Measurements from ENCODE around the gene ITFG1. TPM values are rescaled to one million over a fixed set of nuclear protein-coding genes. Genes with fewer than 3 reads are reported as not detected.
A peak's percentile ranks its signal among the peaks of the same experiment; 100 is the strongest.
"Not testable (repeated sequence)": the region's sequence is repeated elsewhere in the genome, so short reads cannot be mapped to it uniquely, and the experiment has no call there.

The ITFG1 gene
- polyA plus RNA-seq, 3 donors = 94.6 to 105 (median 99.9) TPM

DNA sequence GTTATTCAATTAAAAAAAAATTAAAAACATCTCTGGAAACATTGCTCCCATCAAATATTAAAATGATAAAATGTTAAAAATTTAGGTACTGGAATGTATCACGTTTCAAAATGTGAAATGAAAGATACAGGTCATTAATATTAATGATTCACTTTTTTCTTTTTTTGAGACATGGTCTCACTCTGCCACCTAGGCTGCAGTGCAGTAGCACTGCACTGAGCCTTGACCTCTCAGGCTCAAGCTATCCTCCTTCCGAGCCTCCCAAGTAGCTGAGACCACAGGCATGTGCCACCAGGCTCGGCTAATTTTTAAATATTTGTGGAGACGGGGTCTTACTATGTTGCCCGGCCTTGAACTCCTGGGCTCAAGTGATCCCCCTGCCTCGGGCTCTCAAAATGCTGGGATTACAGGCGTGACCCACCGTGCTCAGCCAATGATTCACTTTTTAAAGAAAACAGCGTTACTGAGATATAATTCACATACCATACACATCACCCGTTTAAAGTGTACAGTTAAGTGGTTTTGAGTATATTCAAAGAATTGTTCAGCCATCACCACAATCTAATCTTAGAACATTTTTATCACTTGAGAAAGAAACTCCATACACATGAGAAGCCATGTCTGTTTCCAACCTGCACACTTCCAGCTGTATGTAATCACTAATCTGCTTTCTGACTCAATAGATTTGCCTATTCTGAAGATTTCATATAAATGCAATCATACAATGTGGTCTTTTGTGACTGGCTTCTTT, 298.0 kb downstream of the ITFG1 start:
- no peak for DNase-seq

DNA sequence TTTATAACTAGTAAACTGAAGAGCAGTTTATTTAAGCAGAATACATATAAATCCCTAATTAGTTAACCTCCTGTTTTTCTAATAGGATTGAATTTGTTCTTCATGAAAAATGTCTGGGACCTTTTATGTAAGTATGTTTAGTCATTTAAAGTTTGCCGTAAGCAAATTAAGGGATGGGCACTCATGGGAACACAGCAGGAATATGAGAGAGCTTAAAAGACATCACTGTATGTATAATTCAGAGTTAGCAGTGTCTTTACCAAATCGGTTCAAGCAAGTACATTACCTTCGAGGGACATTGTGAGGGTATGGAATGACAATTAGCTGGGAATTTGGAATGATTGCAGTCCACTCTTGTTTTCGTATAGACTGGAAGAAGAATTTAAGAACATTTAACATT, 299.4 kb downstream of the ITFG1 start:
- no peak for DNase-seq

DNA sequence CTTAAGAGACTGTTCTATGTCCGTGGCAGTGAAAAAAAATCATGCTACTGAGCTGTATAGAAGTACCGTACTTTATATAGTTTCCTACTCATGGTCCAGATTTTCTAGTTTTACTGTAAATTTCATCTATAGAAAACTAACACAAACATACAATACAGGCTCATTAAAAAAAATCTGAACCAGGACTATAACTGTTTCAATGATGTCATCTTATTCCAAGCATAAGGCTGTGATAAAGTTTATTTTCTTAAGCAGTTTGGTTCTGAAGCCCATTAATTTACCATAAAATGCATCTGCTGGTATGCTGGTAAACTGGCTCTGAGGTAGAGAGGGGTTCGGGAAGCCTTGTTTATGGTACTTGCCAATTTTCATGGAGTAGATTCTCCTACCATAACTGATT, 300.4 kb downstream of the ITFG1 start:
- DNase-seq = no peak

DNA sequence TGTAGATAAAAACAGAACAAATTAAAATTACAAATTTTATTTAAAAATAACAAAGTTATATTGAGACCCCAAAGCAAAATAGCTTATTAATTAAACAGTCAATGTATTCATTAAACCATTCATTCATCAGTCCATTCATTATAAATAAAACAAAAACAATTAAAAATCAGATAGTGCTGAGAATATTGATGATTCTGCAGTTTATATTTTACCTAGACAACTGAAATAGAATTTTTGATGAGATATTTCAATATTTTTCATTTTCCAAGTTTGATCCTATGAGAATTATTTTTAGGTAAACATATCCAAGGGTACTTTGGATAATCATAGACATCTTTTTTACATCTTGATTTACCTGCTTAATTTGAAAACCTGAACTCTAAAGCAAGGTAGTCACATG, 301.9 kb downstream of the ITFG1 start:
- DNase-seq = no peak

DNA sequence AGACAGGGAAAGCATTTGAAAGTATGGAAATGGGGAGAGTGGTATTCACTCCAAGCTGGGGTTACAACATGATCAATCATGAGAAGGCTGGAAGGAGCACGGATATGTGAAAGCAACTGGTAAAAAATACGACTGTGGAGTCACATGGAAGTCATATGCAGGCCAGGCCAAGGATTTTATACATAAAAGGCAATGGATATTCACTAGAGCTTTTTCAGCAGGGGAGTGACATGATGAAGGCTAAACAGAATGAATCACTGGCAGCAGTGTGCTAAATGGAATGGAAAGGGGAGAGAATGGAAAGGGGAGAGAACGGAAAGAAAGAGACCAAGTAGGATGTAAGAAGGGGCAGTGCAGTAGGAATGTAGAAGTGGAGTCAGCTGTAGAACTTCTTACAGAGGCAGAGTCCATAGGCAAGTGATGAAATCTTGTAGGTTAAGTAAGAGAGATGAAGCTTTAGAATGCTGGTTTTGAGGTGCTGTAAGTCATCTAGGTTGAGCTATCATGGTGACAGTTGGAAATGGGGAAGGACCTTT, 304.1 kb downstream of the ITFG1 start:
- no peak for DNase-seq

DNA sequence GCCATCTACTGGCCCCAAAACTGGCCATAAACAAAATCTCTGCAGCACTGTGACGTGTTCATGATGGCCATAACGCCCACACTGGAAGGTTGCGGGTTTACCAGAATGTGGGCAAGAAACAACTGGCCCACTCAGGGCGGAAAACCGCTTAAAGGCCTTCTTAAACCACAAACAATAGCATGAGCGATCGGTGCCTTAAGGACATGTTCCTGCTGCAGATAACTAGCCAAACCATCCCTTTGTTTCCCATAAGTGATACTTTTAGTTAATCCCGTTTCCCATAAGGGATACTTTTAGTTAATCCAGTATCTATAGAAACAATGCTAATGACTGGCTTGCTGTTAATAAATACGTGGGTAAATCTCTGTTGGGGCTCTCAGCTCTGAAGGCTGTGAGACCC, 308.4 kb downstream of the ITFG1 start:
- not testable (repeated sequence) for DNase-seq

DNA sequence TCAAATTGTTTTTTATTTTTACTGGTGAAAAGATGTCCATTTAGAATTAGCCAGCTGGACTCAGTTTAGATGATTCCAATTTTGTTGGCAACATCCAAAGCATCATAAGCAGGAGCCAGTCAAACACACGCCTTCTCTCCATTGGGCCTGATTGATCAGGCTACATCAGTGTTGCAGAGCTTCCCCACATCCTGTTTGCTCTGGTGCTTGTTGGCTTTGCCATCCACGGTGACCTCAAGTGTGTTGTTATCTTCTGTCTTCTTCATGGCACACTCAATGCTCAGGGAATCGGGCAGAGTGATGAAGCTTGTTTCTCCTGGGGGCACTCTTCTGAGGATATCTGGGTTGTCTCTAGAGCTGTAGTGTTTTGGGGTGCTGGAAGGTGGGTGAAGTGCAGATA, 310.8 kb downstream of the ITFG1 start:
- DNase-seq = no peak

DNA sequence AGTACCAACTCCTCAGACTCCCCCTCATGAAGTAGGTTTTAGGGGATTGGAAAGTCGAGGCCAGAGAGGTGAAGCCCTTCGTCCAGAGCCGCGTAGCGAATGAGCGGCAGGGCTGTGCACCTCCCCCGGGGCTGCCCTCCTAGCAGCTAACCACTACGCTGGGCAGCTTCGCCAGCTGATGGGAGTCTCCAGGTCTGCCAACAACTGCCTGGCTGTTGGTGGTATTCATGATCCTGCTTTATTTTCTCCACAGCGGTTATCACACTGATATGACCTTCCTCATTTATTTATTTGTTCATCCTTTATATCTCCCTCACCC, 316.3 kb downstream of the ITFG1 start:
- DNase-seq = no peak

DNA sequence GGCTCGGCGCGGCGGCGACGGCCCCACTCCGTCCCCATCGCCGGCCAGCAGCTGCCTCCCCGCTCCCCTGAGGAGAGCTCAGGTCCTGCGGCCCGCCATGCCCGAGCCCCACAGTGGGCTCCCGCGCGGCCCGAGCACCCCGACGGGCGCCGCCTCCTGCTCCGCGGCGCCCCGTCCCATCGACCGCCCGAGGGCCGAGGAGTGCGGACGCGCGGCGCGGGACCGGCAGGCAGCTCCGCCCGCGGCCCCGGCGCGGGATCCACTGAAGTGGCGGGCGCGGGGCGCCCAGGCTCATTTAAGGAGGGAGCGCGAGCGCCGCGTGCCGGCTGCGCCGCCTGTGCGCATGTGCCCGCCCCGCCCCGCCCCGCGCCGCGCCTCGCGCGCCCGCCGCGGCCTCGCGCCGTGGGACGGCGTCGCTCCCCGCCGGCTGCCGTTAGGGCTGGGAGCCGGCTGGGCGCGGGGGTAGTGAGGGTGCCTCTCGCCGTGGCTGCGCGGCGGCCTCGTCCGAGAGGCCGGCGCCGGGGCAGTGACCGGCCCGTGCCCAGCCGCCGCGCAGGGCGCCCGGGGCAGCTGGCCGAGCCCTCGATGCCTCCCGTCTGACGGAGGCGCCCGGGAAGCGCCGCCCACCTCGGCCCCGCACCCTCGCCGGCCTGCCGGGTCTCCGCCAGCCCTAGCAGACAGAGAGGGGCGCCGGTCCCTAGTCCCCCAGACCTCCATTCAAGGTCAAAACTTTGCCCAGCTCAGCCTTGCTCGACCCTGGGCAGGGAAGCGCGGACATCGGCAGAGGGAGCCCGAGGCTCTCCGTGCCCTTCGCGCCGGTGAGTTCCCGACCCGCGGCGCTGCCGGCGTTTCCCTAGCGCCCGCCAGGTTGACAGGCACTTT, 316.9 kb downstream of the ITFG1 start, which contains the start of gene NETO2:
Gene NETO2 (minus strand): TSS at position 269 of the 882 bp plus-strand sequence. CDS start 333 bp downstream, outside the sequence.
- DNase-seq = peak; percentile 52

DNA sequence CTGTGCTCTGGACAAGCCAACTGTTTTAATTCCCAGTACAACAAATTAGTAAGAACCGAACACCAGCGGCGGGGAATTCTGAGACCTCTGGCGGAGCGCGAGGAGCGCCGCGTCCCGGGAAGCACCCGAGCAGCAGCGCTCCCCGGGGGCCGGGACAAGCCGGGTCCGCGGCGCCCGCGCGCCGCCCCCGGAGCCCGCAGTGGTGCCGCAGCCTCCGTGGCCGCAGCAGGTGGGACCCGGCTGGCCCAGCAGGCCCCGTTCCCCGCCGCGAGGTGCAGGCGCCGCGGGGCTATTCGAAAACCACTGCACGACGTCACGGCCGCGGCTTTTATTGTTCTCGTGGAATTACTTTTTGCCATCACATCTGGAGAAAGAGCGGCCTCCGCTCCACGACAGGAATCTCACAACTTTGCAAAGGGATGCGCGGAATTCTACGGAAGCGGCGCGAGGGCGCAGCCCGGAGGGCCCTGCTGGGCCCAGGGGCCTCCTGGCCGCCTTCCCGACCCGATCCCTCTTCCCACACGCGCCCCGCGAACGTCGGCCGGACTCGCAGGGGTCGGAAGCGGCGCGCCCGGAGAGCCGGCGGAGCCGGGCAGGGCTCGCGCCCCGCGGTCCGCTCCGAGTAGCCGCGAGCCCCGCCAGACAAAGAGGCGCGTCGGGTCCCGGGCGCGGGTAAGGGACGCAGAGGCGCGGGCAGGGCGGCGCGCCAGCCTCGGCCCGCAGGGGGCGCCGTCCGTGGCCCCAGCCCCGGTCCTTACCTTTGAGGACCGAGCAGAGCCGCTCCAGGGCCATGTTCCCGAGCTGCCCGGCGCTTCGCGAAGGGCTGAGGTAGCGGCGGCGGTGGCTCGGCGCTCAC, 317.8 kb downstream of the ITFG1 start:
- DNase-seq = peak; percentile 62

DNA sequence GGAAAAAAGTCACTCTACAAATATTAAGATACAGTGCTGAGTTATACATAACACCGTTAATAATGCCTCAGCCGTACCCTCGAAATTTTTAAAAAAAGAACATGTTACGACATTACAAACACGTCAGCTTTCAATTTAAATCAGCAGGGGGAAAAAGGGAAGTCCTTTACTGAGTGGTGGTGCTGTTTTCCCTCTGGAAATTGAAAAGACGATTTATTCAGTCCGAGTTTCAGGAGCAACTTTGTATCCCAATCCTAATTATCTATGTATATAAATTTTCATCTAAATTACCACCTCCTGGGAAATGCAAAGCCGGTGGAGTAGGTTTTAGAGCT, 318.4 kb downstream of the ITFG1 start:
- peak; percentile 12 for DNase-seq

DNA sequence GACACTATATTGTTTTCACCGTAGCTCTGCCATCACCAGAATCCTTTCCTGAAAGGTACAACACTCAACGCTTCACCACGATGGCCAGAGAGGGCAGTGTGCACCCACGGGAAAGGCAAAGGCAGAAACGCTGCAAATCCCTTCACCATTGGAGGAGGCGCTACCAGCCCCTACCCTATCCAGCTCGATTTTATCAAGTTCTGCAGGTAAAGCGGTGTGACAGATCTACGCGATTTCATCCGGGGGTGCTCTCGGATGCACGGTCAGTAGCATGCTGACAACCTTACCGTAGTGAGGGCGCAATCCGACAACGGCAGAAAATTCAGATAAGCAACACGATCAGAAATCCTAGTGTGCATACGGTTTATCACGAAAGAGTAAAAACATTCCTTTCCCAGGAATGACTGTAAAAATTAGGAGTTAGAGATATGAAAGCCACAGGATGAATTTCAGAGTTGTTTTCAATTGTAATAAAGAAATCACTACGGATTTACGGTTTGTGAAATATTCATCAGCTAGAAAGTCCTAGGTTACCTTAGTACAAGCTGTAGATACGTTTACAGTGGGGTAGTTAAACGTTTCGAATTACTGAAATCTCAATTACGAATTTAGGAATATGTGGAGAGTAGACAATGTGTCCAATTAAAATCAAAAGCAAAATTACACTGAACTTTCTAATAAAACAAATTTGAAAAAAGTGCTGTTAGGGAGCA, 318.9 kb downstream of the ITFG1 start:
- DNase-seq = peak; percentile 84

DNA sequence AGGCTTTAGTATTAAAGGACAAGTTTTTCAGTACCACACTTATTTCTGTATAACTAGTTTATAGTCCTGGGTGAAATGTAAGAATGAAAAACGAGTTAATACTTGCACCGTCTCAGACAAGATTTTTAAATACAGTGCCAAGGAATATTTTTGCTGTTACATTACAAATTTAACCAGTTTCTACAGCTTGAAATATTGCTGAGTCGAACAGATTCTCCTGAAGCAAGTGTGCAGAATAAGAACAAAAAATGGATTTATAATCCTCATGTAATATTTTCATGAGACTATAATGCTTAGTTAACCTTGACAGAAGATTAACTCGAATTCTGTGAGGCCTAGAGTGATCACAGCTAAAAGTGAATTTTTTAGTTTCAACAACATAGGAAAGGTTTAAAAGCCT, 320.2 kb downstream of the ITFG1 start:
- no peak for DNase-seq

DNA sequence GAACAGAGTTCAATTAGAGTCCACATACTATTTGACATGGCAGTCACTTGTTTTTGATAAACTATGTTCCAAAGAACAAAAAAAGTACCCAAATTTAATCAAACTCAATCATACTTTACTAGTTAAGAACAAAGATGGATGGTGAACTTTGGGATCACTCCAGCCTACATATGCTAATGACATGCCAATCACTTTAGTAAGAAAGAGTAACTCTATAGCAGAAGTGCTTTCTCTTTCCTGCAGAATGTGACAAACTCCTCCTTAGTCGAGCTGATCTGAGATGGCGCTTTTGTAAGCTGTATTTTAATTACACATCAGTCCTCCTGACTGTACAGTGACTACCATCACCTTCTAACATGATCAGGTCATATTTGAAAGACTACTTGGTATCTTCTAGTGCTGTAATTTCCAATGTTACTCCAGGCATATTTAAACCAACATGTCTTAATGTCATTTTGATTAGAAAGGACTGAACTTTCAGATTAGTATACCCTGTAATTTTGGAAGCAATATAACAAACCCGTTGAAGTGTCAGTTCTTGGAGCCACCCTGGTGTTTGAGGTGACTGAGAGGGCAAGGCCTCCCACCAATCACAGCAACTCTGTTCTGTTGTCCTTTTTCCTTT, 321.2 kb downstream of the ITFG1 start:
- DNase-seq = no peak

DNA sequence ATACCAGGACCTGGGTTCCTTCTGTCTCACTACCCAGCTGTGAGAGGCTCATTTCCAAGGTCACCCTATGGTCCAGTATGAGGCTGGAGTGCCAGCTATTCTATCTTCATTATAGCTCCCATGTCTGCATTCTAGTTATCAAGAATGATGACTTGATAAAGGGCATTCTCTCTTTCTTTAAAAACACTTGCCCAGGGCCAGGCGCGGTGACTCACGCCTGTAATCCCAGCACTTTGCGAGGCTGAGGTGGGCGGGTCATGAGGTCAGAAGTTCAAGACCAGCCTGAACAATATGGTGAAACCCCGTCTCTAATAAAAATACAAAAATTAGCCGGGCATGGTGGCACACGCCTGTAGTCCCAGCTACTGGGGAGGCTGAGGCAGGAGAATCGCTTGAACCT, 322.9 kb downstream of the ITFG1 start:
- not testable (repeated sequence) for DNase-seq

DNA sequence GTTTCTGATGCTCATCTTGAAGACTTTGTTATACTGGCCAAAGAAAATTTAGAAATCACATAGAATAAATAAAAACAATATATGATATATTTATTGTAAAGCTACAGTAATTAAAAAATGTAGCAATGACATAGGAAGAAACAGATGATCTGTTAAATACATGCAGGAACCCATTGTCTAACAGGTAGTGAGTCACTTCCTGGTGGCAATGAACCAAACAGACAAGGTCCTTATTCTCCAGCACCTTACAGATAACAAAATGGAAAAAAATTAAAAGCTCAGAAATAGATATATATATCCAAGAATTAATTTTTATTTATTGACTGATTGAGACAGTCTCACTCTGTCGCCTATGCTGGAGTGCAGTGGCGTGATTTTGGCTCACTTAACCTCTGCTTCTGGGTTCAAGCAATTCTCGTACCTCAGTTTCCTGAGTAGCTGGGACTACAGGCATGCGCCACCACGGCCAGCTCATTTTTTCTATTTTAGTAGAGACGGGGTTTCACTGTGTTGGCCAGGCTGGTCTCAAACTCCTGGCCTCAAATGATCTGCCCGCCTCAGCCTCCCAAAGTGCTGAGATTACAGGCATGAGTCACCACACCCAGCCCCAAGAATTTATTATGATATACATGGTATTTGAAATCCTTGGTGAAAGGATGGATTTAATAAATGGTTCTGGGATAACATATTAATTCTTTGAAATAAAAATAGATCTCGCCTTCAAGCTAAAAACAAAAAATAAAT, 324.6 kb downstream of the ITFG1 start:
- no peak for DNase-seq

DNA sequence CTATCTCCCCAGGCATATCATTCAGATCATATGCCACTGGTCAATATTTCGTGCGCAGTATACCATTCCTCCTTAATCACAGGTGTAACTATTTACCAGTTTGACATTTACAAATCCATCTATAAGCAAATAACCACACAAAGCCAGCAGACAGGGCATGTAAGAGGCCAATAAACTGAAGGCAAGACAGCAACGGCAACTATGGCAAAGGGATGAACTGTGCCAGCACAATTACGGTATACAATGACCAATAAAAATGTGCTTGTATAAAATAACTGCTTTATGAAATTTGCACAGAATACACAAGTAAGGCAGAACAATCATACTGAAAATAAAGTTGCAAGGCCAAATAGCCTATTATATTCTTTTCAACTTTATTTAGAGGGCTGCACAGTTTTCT, 326.3 kb downstream of the ITFG1 start:
- DNase-seq = no peak

DNA sequence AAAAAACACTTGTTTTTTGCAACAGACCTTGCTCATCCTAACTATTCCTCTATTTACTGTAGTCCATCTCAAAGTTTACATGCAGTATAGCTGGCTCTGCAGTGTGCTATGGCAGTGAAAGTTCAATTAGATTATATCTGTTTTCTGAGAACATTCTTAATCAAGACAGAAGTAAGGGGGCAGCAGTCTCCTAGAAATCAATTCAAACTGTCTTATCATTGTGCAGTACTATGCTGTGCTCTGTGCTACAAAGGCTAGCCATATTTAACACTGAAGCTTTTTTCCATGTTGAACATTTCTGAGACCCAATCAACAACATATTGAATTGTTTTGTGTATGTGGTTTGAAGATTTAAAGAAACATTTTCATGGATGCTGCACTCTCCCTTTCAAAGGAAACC, 328.6 kb downstream of the ITFG1 start:
- DNase-seq = no peak

DNA sequence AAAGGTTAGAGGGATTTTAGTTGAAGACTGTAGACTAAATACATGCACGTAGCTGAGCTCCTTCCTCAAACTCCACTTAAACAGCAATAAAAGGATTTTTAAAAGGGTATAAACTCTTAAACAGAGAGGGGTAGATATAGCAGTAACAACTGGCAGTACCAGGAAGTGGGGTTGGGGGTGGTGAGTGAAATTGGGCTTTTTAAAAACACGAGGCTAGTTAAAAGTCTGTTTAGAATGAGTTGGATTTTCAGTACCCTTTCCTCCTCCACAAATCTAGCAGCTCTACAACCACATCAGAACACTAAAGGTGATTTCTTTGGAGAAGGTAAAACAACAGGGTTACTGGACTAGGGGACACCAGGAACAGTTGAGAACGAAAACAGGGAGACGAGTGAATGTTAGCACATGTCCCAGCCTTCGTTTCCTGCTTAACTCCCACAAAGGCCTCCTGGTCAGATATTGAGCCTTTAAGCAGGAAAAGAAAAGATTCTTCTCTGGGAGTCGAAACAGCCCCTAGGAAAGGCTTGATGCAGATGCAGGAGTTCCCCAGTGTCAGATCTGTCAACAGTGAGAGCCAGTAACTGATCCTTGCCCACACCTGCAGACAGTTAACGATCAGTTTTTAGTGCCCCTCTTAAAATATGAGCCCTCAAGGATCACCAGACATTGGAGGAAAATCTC, 331.0 kb downstream of the ITFG1 start:
- no peak for DNase-seq

DNA sequence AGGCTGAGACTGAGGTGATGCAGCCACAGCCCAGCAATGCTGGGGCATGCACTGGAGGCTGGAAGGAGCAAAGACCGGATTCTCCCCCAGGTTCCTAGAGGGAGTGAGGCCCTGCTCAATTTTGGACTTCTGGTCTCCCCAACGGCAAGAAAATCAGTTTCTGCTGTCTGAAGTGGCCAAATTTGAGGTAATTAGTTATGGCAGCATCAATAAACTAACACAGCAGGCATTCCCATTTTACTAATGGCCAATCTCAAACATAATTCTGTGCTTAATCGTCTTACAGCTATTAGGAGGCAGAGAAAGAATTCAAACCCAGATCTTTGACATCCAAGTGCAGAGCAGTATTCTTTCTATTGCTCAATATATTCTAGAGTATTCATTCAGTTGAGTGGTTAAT, 333.3 kb downstream of the ITFG1 start:
- DNase-seq = no peak

Data from renal pelvis (tissue), 4 donors.